ENCODE data around the gene MYO1E. TPM values are rescaled to one million over a fixed set of nuclear protein-coding genes. Genes with fewer than 3 reads are reported as not detected.

Gene MYO1E
- total and polyA plus RNA-seq, 4 experiments from 2014 or later = 2.1 to 4.6 TPM; not detected in 2

DNA sequence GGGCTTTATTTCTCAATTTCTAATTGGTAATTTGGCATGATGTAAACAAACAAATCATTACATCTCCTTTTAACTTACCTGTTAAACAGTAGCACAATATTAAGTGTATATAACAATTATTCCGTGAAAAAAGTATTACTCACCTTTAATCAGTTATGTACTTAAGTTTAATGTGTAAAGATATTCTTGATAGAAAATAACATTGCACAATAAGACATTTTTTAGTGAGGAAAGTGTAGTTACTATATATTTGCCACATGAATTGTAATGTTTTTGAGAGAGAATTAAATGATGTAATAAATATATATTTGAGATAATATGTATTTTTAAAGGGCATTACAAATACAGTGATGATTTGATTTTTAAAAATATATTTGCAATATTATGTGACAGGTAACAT lies 278.6 kb downstream of the MYO1E start:
- ChIA-PET POLR2A (ENCODE audit: partially characterized antibody) (no interaction called here), CTCF (ENCODE audit: partially characterized antibody) (interaction anchor here (0.8 to 1.6 kb wide), 3 partner anchors 36 to 137 kb away, joined by 3 to 4 read pairs (median 3); no protein-coding TSS in a partner anchor)
- H3K4me1 ChIP-seq (ENCODE audit: insufficient read depth, low read length) = no peaks in the 10 kb centered on the region
- Mint-ChIP-seq H3K4me1 (peaks cover 0 to 2% (median under 1%) of the 10 kb centered on the region in 4 donors), H3K36me3 (peaks cover 47 to 61% of the 10 kb centered on the region in 2 donors), H3K9me3 (no peaks in the 10 kb centered on the region), H3K27ac (no peak overlapping the region), H3K27me3 (no peaks in the 10 kb centered on the region), H3K4me3 (no peak overlapping the region)
- H3K27me3 ChIP-seq (ENCODE audit: insufficient read depth, low read length) = no peaks in the 10 kb centered on the region
- DNase-seq = no peak
- H3K9me3 ChIP-seq (ENCODE audit: control insufficient read depth in 1 of 2, low read length in 2 of 2) = no peaks in the 10 kb centered on the region
- peaks cover 19% of the 10 kb centered on the region for H3K36me3 ChIP-seq (ENCODE audit: insufficient read depth, low read length)
- no peak overlapping the region for H3K27ac ChIP-seq (ENCODE audit: low read depth, low read length)
- H3K4me3 ChIP-seq (ENCODE audit: low read length in 2 of 2) = no peak overlapping the region
- intact Hi-C loops (cut with micrococcal nuclease) = no loop called here

DNA sequence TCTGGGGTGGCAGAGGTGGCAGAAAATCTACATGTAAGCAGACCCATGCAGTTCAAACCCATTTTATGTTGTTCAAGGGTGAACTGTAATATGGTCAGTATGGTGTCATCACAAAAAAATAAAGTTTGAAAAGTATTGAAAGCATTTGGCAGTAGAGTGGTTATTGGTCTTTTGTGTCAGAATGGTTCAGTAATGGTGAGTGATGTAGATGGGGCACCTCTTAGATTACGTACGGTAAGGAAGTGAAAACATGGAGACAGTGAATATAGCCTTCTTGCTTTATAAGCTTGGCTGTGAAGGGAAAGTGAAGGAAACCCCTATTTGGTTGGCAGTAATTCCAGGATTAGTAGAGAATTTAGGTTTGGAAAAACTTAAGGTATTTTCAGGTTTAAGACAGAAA lies 284.9 kb downstream of the MYO1E start:
- Mint-ChIP-seq H3K27ac (peak overlapping the region in 5 of 7 donors; percentile 30 to 73 (median 62)), H3K27me3 (no peaks in the 10 kb centered on the region), H3K9me3 (no peaks in the 10 kb centered on the region), H3K4me3 (no peak overlapping the region), H3K4me1 (no peaks in the 10 kb centered on the region), H3K36me3 (peaks cover 46 to 74% of the 10 kb centered on the region in 2 donors)
- Histone ChIP-seq H3K27ac (ENCODE audit: low read depth, low read length) (no peak overlapping the region), H3K4me3 (ENCODE audit: low read length in 2 of 2) (no peak overlapping the region), H3K9me3 (ENCODE audit: control insufficient read depth in 1 of 2, low read length in 2 of 2) (no peaks in the 10 kb centered on the region), H3K4me1 (ENCODE audit: insufficient read depth, low read length) (no peaks in the 10 kb centered on the region), H3K27me3 (ENCODE audit: insufficient read depth, low read length) (no peaks in the 10 kb centered on the region), H3K36me3 (ENCODE audit: insufficient read depth, low read length) (peaks cover 20% of the 10 kb centered on the region)
- intact Hi-C loops (cut with micrococcal nuclease) = no loop called here
- ChIA-PET POLR2A (ENCODE audit: partially characterized antibody) (no interaction called here), CTCF (ENCODE audit: partially characterized antibody) (no interaction called here)
- DNase-seq = no peak

Small RNA genes within 50 kb of the gene (microRNA-seq; reads per million reads assigned to microRNA genes)
- gene MIR2116 (ENCODE audit: borderline microRNAs expressed, borderline number of aligned reads, borderline replicate concordance) = not detected

Other genes with a start within 250 kb of the MYO1E start
- gene LDHAL6B, start 166.0 kb downstream of the MYO1E start, total RNA-seq = not detected
- gene LDHAL6B, start 166.0 kb downstream of the MYO1E start, polyA plus RNA-seq = not detected
- not detected for gene FAM81A, start 65.3 kb upstream of the MYO1E start, total RNA-seq
- gene FAM81A, start 65.3 kb upstream of the MYO1E start, polyA plus RNA-seq = not detected
- gene GCNT3, start 238.9 kb upstream of the MYO1E start, total RNA-seq = not detected
- gene GCNT3, start 238.9 kb upstream of the MYO1E start, polyA plus RNA-seq = not detected

Measured in CD4-positive, alpha-beta memory T cell (primary cell).